Measurements from ENCODE around the gene ARMC6.
A peak's percentile ranks its signal among the peaks of the same experiment; 100 is the strongest.

The ARMC6 gene

GRCh38 chr19:19056636-19057275 is 23.4 kb downstream of the ARMC6 start:
- no peak for ATAC-seq
- H3K9me3 Mint-ChIP-seq = no peaks in the 10 kb centered on the region
- peaks cover 9% of the 10 kb centered on the region for H3K4me1 Mint-ChIP-seq
- H3K4me3 Mint-ChIP-seq = no peak overlapping the region
- H3K36me3 Mint-ChIP-seq = peaks cover 50% of the 10 kb centered on the region
- no peaks in the 10 kb centered on the region for H3K27me3 Mint-ChIP-seq
- H3K27ac Mint-ChIP-seq = no peak overlapping the region

GRCh38 chr19:19057317-19057716 is 23.9 kb downstream of the ARMC6 start:
- H3K4me3 Mint-ChIP-seq = no peak overlapping the region
- H3K9me3 Mint-ChIP-seq = no peaks in the 10 kb centered on the region
- H3K27me3 Mint-ChIP-seq = no peaks in the 10 kb centered on the region
- peaks cover 10% of the 10 kb centered on the region for H3K4me1 Mint-ChIP-seq
- no peak for ATAC-seq
- peaks cover 50% of the 10 kb centered on the region for H3K36me3 Mint-ChIP-seq
- no peak overlapping the region for H3K27ac Mint-ChIP-seq

GRCh38 chr19:19057720-19058119 is 24.3 kb downstream of the ARMC6 start:
- H3K4me3 Mint-ChIP-seq = no peak overlapping the region
- H3K4me1 Mint-ChIP-seq = peaks cover 14% of the 10 kb centered on the region
- ATAC-seq = no peak
- no peak overlapping the region for H3K27ac Mint-ChIP-seq
- H3K9me3 Mint-ChIP-seq = no peaks in the 10 kb centered on the region
- peaks cover 50% of the 10 kb centered on the region for H3K36me3 Mint-ChIP-seq
- no peaks in the 10 kb centered on the region for H3K27me3 Mint-ChIP-seq

- H3K27ac Mint-ChIP-seq = peak overlapping the region; percentile 77
- no peak overlapping the region for H3K4me3 Mint-ChIP-seq
- H3K4me1 Mint-ChIP-seq = peaks cover 20% of the 10 kb centered on the region
- H3K36me3 Mint-ChIP-seq = peaks cover 44% of the 10 kb centered on the region
- no peaks in the 10 kb centered on the region for H3K27me3 Mint-ChIP-seq
- no peaks in the 10 kb centered on the region for H3K9me3 Mint-ChIP-seq
- no peak for ATAC-seq
Measured at GRCh38 chr19:19059018-19059836, 25.8 kb downstream of the ARMC6 start.

GRCh38 chr19:19059837-19060611 is 26.6 kb downstream of the ARMC6 start:
- Mint-ChIP-seq H3K27ac (peak overlapping the region; percentile 77), H3K36me3 (peaks cover 39% of the 10 kb centered on the region), H3K4me3 (no peak overlapping the region), H3K4me1 (peaks cover 28% of the 10 kb centered on the region), H3K27me3 (no peaks in the 10 kb centered on the region), H3K9me3 (no peaks in the 10 kb centered on the region)
- no peak for ATAC-seq

GRCh38 chr19:19061506-19061905 is 28.1 kb downstream of the ARMC6 start:
- Mint-ChIP-seq H3K4me3 (no peak overlapping the region), H3K27ac (no peak overlapping the region), H3K36me3 (peaks cover 26% of the 10 kb centered on the region), H3K9me3 (no peaks in the 10 kb centered on the region), H3K27me3 (no peaks in the 10 kb centered on the region), H3K4me1 (peaks cover 38% of the 10 kb centered on the region)
- ATAC-seq = no peak

- ATAC-seq = no peak
- peak overlapping the region; percentile 84 for H3K27ac Mint-ChIP-seq
- peaks cover 21% of the 10 kb centered on the region for H3K36me3 Mint-ChIP-seq
- no peaks in the 10 kb centered on the region for H3K27me3 Mint-ChIP-seq
- H3K9me3 Mint-ChIP-seq = no peaks in the 10 kb centered on the region
- peak overlapping the region; percentile 96 for H3K4me3 Mint-ChIP-seq
- peaks cover 49% of the 10 kb centered on the region for H3K4me1 Mint-ChIP-seq
Measured at GRCh38 chr19:19062454-19063182, 29.2 kb downstream of the ARMC6 start.

GRCh38 chr19:19063183-19064097 is 30.0 kb downstream of the ARMC6 start, which contains the start of gene SLC25A42:
SLC25A42 (plus strand) TSS chr19:19063994; CDS start chr19:19096125, 32,131 bp downstream.
- Mint-ChIP-seq H3K4me3 (peak within 1 kb of the TSS; percentile 96), H3K36me3 (peaks cover 14% of the 10 kb centered on the region), H3K27me3 (no peaks in the 10 kb centered on the region), H3K9me3 (no peaks in the 10 kb centered on the region), H3K4me1 (peaks cover 54% of the 10 kb centered on the region), H3K27ac (peak within 1 kb of the TSS; percentile 84)
- peak; percentile 97 for ATAC-seq

- H3K4me3 Mint-ChIP-seq = peak overlapping the region; percentile 96
- ATAC-seq = no peak
- peaks cover 58% of the 10 kb centered on the region for H3K4me1 Mint-ChIP-seq
- no peaks in the 10 kb centered on the region for H3K27me3 Mint-ChIP-seq
- peak overlapping the region; percentile 84 for H3K27ac Mint-ChIP-seq
- no peaks in the 10 kb centered on the region for H3K9me3 Mint-ChIP-seq
- peaks cover 11% of the 10 kb centered on the region for H3K36me3 Mint-ChIP-seq
Measured at GRCh38 chr19:19064098-19064722, 30.8 kb downstream of the ARMC6 start.

- H3K4me1 Mint-ChIP-seq = peaks cover 60% of the 10 kb centered on the region
- H3K36me3 Mint-ChIP-seq = peaks cover 3% of the 10 kb centered on the region
- no peak for ATAC-seq
- H3K9me3 Mint-ChIP-seq = no peaks in the 10 kb centered on the region
- no peaks in the 10 kb centered on the region for H3K27me3 Mint-ChIP-seq
- peak overlapping the region; percentile 96 for H3K4me3 Mint-ChIP-seq
- peak overlapping the region; percentile 84 for H3K27ac Mint-ChIP-seq
Measured at GRCh38 chr19:19064811-19065745, 31.7 kb downstream of the ARMC6 start.

- no peaks in the 10 kb centered on the region for H3K9me3 Mint-ChIP-seq
- no peaks in the 10 kb centered on the region for H3K36me3 Mint-ChIP-seq
- no peak for ATAC-seq
- peak overlapping the region; percentile 77 for H3K27ac Mint-ChIP-seq
- H3K4me3 Mint-ChIP-seq = peak overlapping the region; percentile 26
- H3K4me1 Mint-ChIP-seq = peaks cover 67% of the 10 kb centered on the region
- no peaks in the 10 kb centered on the region for H3K27me3 Mint-ChIP-seq
Measured at GRCh38 chr19:19067276-19068072, 34.1 kb downstream of the ARMC6 start.

Measured in stimulated activated memory B cell treated with anti-CD40 and anti-IgM and Interleukin-4, amounts not matched to agents 10 μg/mL and 1 μg/mL and 100 μg/mL, for 72 hours (primary cell).